DOHH2 (cell line): ENCODE results near the gene METTL25.

Experiments used
- H3F3A ChIP-seq: fragments of 200-600 bp; sonication (generic), shearing (Covaris generic); 2 replicates; pipeline ENCODE4 v1.6.0; 2016; ENCODE audit warnings: antibody characterized with exemption, mild to moderate bottlenecking; ENCODE audit not compliant: control insufficient read depth, insufficient read depth
- H3K27ac ChIP-seq: fragments of 200-600 bp; sonication (generic); 2 replicates; pipeline ENCODE4 v1.5.1; 2014; ENCODE audit warnings: low read depth, mild to moderate bottlenecking, low read length, moderate library complexity
- H3K27me3 ChIP-seq: fragments of 200-600 bp; sonication (generic); 2 replicates; pipeline ENCODE4 v1.6.1; 2014; ENCODE audit warnings: mild to moderate bottlenecking, low read length, mixed read lengths; ENCODE audit not compliant: control insufficient read depth
- H3K36me3 ChIP-seq: fragments of 200-600 bp; sonication (generic); 2 replicates; pipeline ENCODE4 v1.6.1; 2014; ENCODE audit warnings: mild to moderate bottlenecking, low read length, moderate library complexity, mixed read lengths; ENCODE audit not compliant: control insufficient read depth
- H3K4me1 ChIP-seq: fragments of 200-600 bp; sonication (generic); 2 replicates; pipeline ENCODE4 v1.6.1; 2014; ENCODE audit warnings: mild to moderate bottlenecking, low read length, mixed read lengths; ENCODE audit not compliant: control insufficient read depth
- H3K4me2 ChIP-seq: fragments of 200-600 bp; sonication (generic); 2 replicates; pipeline ENCODE4 v1.6.0; 2014; ENCODE audit warnings: mild to moderate bottlenecking, low read length, moderate library complexity
- H3K4me3 ChIP-seq: fragments of 200-600 bp; sonication (generic); 2 replicates; pipeline ENCODE4 v1.5.1; 2014; ENCODE audit warnings: mild to moderate bottlenecking, low read length, mixed read lengths
- H3K79me2 ChIP-seq: fragments of 200-600 bp; sonication (generic); 2 replicates; pipeline ENCODE4 v1.6.1; 2014; ENCODE audit warnings: mild to moderate bottlenecking, low read length, mixed read lengths; ENCODE audit not compliant: control insufficient read depth
- H3K9me2 ChIP-seq: fragments of 200-600 bp; sonication (generic); replicated peaks from 2 replicates; pipeline ENCODE4 v1.6.1; 2014; ENCODE audit warnings: mild to moderate bottlenecking, low read length, mixed read lengths; ENCODE audit not compliant: control insufficient read depth
- H3K9me3 ChIP-seq: fragments of 200-600 bp; sonication (generic); 2 replicates; pipeline ENCODE4 v1.6.1; 2014; ENCODE audit warnings: antibody characterized with exemption, low read length, mixed read lengths; ENCODE audit not compliant: control insufficient read depth, insufficient read depth
- H4K20me1 ChIP-seq: fragments of 200-600 bp; sonication (generic); 2 replicates; pipeline ENCODE4 v1.6.0; 2014; ENCODE audit warnings: low read depth, mild to moderate bottlenecking, antibody characterized with exemption, low read length, moderate library complexity; ENCODE audit not compliant: control insufficient read depth, insufficient read depth
- EZH2phosphoT487 ChIP-seq: fragments of 200-600 bp; sonication (generic); IDR thresholded peaks from 2 replicates; pipeline ENCODE4 v1.6.1; 2017; ENCODE audit warnings: borderline replicate concordance, mild to moderate bottlenecking, antibody characterized with exemption, low read length, moderate library complexity, mixed read lengths
- TF ChIP-seq, protein P1 (sequence below): fragments of 200-600 bp; sonication (generic); IDR thresholded peaks from one replicate; pipeline ENCODE4 v1.5.1; 2014; ENCODE audit warnings: antibody characterized with exemption, mild to moderate bottlenecking, low read depth, low read length; ENCODE audit not compliant: poor library complexity, severe bottlenecking

The METTL25 gene

DNA sequence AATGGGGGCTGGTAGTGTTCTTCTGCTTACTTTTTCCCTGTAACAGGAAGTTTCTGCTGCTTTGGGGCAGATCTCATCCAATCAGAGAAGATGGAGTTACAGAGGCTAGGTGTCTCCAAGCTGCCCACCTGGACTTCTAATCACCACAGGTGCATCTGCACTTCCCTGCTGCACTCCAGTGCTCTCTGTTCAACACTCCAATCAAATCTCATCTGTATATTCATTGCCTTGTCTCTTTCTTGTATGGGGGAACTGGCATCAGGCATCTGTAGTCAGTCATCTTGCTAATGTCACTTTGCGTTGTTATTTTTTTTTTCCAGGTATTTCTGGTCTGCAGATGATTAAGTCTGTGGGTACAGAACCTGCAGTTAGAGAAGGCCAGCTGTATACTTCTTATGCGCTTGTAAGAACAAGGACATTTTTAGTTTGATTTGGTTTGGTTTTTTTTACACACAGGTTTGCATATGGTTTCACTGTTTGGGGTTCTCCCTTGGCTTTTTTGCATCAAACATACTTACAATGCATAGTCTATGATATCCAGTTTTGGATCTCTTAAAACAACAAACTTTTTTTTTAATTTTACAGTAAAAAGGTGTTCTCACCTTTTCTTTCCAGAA lies 116.0 kb downstream of the METTL25 start:
- TF ChIP-seq, protein P1, sequence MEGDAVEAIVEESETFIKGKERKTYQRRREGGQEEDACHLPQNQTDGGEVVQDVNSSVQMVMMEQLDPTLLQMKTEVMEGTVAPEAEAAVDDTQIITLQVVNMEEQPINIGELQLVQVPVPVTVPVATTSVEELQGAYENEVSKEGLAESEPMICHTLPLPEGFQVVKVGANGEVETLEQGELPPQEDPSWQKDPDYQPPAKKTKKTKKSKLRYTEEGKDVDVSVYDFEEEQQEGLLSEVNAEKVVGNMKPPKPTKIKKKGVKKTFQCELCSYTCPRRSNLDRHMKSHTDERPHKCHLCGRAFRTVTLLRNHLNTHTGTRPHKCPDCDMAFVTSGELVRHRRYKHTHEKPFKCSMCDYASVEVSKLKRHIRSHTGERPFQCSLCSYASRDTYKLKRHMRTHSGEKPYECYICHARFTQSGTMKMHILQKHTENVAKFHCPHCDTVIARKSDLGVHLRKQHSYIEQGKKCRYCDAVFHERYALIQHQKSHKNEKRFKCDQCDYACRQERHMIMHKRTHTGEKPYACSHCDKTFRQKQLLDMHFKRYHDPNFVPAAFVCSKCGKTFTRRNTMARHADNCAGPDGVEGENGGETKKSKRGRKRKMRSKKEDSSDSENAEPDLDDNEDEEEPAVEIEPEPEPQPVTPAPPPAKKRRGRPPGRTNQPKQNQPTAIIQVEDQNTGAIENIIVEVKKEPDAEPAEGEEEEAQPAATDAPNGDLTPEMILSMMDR, result no peak

DNA sequence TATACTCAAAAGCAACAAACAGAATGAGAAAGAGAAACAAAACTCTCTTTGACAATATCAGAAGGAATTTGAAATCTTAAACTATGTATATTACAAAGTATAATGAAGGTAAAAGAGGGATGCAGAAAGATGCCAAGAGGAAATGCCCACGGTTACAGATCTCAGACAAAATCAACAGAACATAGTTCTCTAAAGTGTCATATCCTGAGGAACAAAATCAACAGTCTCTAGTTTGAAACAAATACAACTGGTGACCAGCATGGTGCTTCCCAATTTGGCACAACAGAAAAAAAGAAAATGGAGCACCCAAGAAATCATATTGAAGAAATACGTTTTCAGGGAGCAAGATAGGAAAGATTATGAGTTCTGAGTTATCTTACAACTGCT lies 116.5 kb downstream of the METTL25 start:
- H3K27ac ChIP-seq, result no peak overlapping the region
- H3K79me2 ChIP-seq, result no peaks in the 10 kb centered on the region
- no peaks in the 10 kb centered on the region for H4K20me1 ChIP-seq
- no peak overlapping the region for H3K4me3 ChIP-seq
- H3K36me3 ChIP-seq, result no peaks in the 10 kb centered on the region
- H3K9me2 ChIP-seq, result no peaks in the 10 kb centered on the region
- no peak overlapping the region for H3K4me2 ChIP-seq
- H3K4me1 ChIP-seq, result no peaks in the 10 kb centered on the region
- no peaks in the 10 kb centered on the region for H3K27me3 ChIP-seq
- no peaks in the 10 kb centered on the region for H3K9me3 ChIP-seq
- no peaks in the 10 kb centered on the region for H3F3A ChIP-seq
- TF ChIP-seq, protein P1, result no peak
- TF ChIP-seq EZH2phosphoT487, result no peak

More for the DNA sequence above, 116.0 kb downstream of the METTL25 start:
- no peaks in the 10 kb centered on the region for H3K9me2 ChIP-seq
- H3K4me3 ChIP-seq, result no peak overlapping the region
- H3F3A ChIP-seq, result no peaks in the 10 kb centered on the region
- H3K36me3 ChIP-seq, result no peaks in the 10 kb centered on the region
- no peak overlapping the region for H3K4me2 ChIP-seq
- H4K20me1 ChIP-seq, result no peaks in the 10 kb centered on the region
- no peaks in the 10 kb centered on the region for H3K9me3 ChIP-seq
- H3K79me2 ChIP-seq, result no peaks in the 10 kb centered on the region
- H3K27ac ChIP-seq, result no peak overlapping the region
- H3K4me1 ChIP-seq, result no peaks in the 10 kb centered on the region
- no peaks in the 10 kb centered on the region for H3K27me3 ChIP-seq

DNA sequence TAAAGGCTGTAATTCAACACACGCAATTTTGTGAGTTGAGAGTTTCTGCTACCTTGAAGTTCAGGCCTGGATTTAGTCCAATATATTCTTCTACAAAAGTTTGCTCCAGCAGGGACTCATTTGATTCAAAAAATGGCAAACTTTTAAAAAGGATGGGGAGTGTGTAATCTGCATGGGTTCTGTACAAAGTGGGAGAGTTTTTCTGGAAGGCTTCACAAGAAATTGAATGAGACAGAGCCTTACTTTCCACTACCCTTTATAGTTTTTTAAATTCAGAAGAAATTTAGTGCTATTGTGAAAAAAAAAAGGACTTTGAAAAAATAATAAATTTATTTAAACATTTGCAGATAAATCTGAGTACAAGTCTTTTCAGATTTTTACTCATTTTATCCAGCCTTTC lies 116.9 kb downstream of the METTL25 start:
- Histone ChIP-seq H3K27me3 (no peaks in the 10 kb centered on the region), H3K4me3 (no peak overlapping the region), H3K79me2 (no peaks in the 10 kb centered on the region), H3K27ac (no peak overlapping the region), H3K9me2 (no peaks in the 10 kb centered on the region), H3K4me2 (no peak overlapping the region), H3K9me3 (no peaks in the 10 kb centered on the region), H3K36me3 (no peaks in the 10 kb centered on the region), H3F3A (no peaks in the 10 kb centered on the region), H4K20me1 (no peaks in the 10 kb centered on the region), H3K4me1 (no peaks in the 10 kb centered on the region)
- TF ChIP-seq, protein P1, result no peak
- no peak for TF ChIP-seq EZH2phosphoT487
